ENCODE data around the gene CES3.
"Not testable (repeated sequence)": the region's sequence is repeated elsewhere in the genome, so short reads cannot be mapped to it uniquely, and the experiment has no call there.

Gene CES3

GRCh38 chr16:66991545-66992077 is 30.5 kb downstream of the CES3 start:
- no peak overlapping the region for H3K4me3 ChIP-seq (ENCODE audit: low read depth, low read length)
- TF ChIP-seq CTCF (IDR thresholded peaks at IDR 0.05; ENCODE audit: borderline replicate concordance, insufficient read depth, low read depth, low read length) = no peak

DNA sequence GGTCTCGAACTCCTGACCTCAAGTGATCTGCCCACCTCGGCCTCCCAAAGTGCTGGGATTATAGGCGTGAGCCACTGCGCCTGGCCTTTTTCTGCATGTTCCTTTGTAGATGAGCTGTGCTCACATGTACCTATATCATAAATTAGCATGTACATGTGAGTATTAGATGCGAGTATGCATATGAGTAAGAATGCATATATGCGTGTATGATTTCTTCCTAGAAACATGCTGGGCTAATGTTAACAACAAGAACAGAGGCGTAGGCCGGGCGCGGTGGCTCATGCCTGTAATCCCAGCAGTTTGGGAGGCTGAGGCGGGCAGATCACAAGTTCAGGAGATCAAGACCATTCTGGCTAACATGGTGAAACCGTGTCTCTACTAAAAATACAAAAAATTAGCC is 32.5 kb downstream of the CES3 start:
- not testable (repeated sequence) for H3K4me3 ChIP-seq (ENCODE audit: low read depth, low read length)

DNA sequence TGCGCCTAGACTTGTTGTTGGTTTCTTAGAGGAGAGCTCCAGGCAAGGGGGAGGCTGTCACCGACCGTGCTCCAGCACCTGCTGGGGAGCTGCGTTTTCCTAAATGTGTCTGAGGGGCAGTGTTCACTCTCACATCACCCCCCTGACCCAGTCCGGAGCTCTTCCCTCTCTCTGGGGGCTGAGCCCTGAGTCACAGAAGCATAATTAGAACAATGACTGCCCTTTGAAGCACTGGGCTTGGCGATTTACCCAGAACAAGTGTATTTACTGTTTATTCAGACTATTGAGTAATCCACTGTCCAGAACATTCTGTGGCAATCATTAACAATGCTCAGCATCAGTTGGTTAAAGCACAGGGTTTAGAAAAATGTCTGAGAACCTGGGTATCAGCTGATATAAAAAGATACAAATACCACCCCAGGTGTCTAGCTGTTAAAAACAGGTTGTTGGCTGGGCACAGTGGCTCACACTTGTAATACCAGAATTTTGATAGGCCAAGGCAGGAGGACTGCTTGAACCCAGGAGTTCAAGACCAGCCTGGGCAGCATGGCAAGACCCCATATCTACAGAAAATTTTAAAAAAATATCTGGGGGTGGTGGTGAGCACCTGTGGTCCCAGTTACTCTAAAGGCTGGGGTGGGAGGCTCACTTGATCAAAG is 35.4 kb downstream of the CES3 start:
- no peak overlapping the region for H3K4me3 ChIP-seq (ENCODE audit: low read depth, low read length)
- TF ChIP-seq CTCF (IDR thresholded peaks at IDR 0.05; ENCODE audit: borderline replicate concordance, insufficient read depth, low read depth, low read length) = no peak

- H3K4me3 ChIP-seq (ENCODE audit: low read depth, low read length) = no peak overlapping the region
- no peak for TF ChIP-seq CTCF (IDR thresholded peaks at IDR 0.05; ENCODE audit: borderline replicate concordance, insufficient read depth, low read depth, low read length)
These were observed 35.9 kb downstream of the CES3 start for GRCh38 chr16:66996983-66997358.

DNA sequence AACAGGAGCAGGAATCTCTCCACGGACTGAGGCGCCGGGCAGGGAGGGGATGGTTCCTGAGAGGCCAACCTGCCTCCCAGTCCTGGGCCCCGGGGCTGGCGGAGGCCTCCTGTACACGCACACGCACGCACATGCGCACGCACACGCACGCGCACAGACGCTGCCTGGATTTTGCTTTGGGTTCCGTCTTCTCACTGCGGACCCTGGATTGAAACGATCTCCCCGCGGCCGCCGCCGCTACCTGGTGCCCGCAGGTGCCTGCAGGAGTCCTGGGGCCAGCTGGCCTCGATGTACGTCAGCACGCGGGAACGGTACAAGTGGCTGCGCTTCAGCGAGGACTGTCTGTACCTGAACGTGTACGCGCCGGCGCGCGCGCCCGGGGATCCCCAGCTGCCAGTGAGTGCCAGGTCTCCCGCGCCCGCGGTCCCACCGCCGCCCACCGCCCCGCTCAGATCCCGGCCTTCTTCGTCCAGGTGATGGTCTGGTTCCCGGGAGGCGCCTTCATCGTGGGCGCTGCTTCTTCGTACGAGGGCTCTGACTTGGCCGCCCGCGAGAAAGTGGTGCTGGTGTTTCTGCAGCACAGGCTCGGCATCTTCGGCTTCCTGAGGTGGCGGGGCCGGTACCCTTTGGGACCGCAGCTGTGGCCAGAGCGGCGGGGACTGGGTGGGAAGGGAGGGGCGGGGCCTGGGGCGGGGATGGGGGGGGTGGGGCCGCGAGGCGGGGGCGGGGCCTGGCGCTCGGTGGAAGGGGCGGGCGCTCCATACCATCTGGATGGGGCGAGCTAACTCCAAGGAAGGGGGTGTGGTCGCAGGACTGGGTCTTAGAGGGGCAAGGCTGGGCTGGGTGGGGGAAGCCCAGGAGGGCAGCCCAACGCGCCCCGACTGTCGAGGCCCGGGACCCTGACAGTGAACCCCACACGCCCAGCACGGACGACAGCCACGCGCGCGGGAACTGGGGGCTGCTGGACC is 39.6 kb downstream of the CES3 start:
- H3K4me3 ChIP-seq (ENCODE audit: low read depth, low read length) = peak overlapping the region; percentile 54
- no peak for TF ChIP-seq CTCF (IDR thresholded peaks at IDR 0.05; ENCODE audit: borderline replicate concordance, insufficient read depth, low read depth, low read length)

- H3K4me3 ChIP-seq (ENCODE audit: low read depth, low read length) = no peak overlapping the region
- no peak for TF ChIP-seq CTCF (IDR thresholded peaks at IDR 0.05; ENCODE audit: borderline replicate concordance, insufficient read depth, low read depth, low read length)
These were observed 40.7 kb downstream of the CES3 start for GRCh38 chr16:67001726-67002125.

- no peak overlapping the region for H3K4me3 ChIP-seq (ENCODE audit: low read depth, low read length)
- TF ChIP-seq CTCF (IDR thresholded peaks at IDR 0.05; ENCODE audit: borderline replicate concordance, insufficient read depth, low read depth, low read length) = no peak
These were observed 46.0 kb downstream of the CES3 start for GRCh38 chr16:67006930-67007658.
